C1 segment of cervical spinal cord (tissue), 14 donors: ENCODE results near the gene ACE2.
"Not testable (repeated sequence)": the region's sequence is repeated elsewhere in the genome, so short reads cannot be mapped to it uniquely, and the experiment has no call there.

Experiments used
- DNase-seq, 14 donors: peaks; one replicate each; lab custom pipeline; 2025; lab: John Stamatoyannopoulos, UW

ACE2 gene

GRCh38 chrX:15600745-15601144, at the start of gene ACE2:
ACE2 (minus strand) TSS chrX:15600960; CDS start chrX:15600911, 49 bp downstream.
- DNase-seq = no peak

- not testable (repeated sequence) for DNase-seq
Observed at GRCh38 chrX:15647510-15647909, 46.8 kb upstream of the ACE2 start.

GRCh38 chrX:15646543-15646942, 45.8 kb upstream of the ACE2 start:
- no peak for DNase-seq

DNA sequence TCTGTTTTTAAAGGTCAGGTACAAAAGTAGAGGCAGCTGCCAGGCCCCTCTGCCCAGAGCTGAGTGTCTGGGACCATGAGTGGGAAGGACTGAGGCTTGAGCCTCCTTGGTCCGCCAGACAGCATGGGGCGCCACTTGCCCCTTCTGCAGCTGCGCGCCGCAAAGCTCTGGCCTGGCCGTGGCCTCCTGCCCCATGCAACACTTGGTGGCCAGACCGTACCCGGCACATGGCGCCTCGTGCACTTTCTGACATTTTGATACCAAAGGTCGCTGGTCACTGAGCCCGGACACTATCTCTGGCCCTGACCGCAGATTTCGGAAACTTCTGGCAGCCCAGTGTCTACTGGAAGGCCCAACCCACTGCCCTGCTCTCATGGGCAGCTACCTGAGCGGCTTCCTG, 45.3 kb upstream of the ACE2 start:
- DNase-seq = no peak

- no peak for DNase-seq
Observed at GRCh38 chrX:15645266-15645665, 44.5 kb upstream of the ACE2 start.

- no peak for DNase-seq
Observed at GRCh38 chrX:15644560-15644872, 43.8 kb upstream of the ACE2 start.

DNA sequence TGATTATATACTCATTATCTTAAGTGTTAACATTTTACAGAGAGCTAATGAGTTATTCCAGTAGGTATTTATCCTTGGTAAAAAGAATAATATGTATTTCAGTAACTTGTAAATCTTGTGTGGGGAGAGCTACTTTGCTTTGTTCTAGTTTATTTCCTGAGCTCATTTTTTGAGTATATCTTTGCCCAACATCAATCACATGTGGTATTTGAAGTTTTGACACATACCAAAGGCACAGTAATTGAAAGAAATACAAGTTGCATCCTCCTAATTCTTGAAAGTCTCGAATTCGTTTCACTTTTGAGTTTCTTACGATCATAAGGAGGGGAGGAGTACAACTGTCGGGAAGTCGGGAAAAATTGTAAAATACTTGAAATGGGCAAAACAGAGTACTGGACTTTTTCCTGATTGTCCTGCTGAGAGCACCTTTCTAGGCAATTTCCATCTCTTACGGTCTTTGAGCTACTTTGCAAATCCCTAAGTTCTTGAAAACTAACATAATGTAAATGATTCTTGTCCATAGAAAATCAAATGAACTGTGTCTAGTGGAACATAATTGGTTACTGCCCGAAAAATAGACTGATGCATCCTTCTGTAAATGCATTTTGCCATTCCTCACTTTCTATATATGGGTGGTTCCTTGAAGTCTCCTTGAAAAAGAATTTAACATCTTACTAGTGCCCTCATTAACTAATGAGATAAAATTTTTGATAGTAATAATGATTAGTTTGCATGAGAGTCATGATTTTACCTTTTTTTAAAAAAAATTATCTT, 43.2 kb upstream of the ACE2 start:
- no peak for DNase-seq

DNA sequence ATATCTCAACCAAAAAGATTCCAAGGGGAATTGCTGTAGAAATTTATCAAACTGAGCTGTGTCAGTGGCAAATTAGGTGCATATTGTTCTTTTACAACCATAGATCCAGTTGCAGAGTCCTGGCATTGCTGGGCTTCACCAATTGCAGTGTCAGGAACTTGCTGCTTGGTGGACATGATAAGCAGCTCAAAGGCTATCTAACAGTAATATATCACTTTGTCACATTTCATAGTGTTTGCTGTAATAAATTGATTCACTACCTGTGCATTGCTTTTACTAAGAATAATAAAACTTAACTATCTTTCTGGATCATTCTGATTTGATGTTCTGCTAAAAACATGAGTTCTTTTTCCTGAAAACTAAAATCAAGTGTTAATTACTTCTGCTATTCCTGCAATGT, 30.9 kb upstream of the ACE2 start:
- DNase-seq = no peak

GRCh38 chrX:15623054-15623453, 22.3 kb upstream of the ACE2 start:
- no peak for DNase-seq

DNA sequence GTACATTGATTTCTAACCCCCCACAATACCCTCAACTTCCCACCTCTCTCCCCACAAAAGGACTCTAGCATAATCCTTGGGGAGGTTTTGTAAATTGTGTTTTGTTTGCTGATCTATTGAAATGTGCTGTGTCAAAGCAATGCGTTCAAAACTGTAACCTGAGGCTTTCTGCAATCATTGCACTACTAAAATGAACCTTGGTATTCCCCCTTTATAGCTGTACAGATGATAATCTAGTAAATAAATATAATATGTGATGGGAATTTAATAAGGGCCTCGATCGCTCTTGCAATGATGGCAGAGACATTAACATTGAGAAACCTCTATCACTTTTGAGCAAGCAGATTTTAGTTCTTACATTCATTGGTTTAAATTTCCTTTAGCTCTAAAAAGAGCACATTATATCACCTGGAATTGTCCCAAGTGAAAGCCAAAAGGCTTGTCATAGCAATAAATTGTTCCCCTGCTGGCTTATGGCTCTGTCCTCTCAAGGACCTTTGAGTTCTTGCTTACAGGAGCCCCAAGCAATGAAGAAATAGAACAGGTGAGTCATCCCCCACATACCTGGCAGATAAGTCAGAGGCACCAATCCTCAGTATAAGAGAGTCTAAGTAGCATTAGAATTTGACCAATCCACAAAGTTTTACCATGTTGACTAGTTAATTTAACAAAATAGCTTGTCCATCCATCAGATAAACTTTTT, 18.4 kb upstream of the ACE2 start:
- no peak for DNase-seq

DNA sequence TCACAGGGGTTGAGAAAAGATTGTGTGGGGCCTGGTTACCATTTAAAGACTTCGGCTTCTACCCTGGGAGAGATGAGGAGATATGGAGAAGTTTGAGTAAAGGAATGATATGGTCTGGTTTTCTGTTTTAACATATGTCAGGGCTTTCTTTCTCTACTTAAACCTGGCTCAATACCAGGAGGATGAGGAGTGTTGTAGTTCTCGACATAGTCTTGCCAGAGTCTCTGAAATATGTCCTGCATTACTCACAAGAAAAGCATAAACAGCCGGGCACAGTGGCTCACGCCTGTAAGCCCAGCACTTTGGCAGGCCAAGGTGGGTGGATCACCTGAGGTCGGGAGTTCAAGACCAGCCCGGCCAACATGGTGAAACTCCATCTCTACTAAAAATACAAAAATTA, 16.4 kb upstream of the ACE2 start:
- no peak for DNase-seq

DNA sequence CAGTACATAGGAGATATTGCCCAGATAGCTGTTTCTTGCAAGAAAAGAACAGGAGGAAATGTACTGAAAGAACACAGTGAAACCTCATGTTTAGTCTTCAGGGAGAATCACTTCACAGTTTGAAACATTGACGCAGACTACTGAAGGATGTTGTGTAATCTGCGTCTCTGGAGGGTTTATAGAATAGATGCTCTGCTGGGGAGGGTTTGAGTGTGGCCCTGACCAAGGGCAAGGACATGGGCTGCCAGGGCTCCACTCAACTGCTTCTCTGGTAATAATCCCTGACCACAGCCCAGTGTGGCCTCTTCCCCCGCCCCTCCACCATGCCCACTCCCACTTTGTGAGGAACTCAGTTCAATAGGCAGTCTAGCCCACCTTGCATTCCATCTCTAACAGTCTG, 15.8 kb upstream of the ACE2 start:
- DNase-seq = no peak

DNA sequence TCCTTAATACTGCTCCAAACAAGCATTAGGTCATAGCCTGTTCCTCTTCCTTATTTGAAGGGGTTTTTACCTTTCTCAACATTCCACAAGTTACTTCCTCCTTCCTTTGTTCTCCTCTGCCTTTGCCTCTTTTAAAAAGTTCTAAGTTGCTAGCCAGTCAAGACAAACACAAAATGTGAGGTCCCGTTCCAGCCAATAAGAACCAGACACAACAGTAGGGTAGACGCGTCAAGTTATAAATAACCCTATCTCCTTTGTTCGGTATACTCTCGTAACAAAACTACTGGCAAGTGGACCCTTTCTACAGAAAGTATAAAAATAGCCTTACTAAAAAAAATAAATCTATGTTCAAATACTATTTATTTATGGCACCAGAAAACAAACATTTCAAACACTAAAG, 6.3 kb upstream of the ACE2 start:
- DNase-seq = no peak

DNA sequence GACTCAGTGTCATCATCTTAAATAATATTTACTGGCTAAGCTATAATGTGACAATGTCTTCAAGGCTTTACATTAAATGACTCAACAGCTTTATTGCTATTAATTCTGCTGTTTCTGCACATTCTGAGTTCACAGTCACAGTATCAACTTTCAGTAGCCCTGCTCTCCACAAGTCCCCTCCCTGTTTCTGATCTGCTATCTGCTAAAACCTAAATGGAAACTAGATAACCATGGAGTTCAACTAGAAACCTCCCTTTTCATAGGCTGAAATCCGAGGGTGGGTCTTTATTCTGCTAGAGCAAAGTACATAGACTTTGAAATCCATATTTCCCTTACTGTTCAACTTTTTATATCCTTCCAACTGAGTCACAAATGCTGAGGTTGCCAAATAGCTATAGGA, 5.4 kb upstream of the ACE2 start:
- DNase-seq = no peak

GRCh38 chrX:15605226-15605625, 4.5 kb upstream of the ACE2 start:
- DNase-seq = no peak

- no peak for DNase-seq
Observed at GRCh38 chrX:15602761-15603160, 2.0 kb upstream of the ACE2 start.

DNA sequence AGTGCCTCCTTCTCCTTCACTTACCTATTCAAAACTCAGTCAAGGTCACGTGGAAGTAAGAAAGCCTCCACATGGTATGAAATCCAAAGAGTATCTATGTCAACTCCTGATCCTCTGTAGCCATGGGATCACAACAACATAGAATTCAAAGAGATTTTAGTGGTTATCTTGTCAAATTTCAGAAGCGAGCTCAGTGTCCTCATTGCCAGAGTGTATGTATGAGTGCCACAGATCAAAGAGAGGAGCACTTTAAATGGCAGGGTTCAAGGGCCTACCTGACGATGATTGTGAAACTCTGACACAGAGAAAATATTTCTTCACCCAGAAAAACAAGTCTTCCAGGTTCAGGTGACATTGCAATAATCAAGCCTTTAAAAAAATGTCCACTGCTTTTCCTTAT, 1.2 kb upstream of the ACE2 start:
- no peak for DNase-seq

DNA sequence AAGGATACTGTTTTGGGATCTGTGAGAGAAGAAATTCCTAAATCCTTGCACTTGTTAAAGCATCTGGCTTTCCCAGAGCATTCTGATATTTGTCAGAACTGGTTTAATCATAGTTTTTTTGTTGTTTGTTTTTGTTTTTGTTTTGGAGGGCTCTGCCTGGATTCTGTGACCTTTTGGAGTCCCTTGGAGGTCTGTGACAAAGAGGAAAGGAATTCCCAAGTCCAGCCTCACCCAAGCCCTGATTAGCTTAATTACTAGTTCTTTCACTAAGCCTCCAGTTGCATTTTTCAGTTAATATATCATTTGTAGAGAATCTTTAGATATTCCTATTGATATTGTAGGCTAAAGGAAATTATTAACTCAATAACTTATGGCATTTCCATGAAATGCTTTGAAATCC, 711 bp downstream of the ACE2 start:
- DNase-seq = no peak

- no peak for DNase-seq
Observed at GRCh38 chrX:15599461-15599860, 1.3 kb downstream of the ACE2 start.

- no peak for DNase-seq
Observed at GRCh38 chrX:15598026-15598425, 2.7 kb downstream of the ACE2 start.

DNA sequence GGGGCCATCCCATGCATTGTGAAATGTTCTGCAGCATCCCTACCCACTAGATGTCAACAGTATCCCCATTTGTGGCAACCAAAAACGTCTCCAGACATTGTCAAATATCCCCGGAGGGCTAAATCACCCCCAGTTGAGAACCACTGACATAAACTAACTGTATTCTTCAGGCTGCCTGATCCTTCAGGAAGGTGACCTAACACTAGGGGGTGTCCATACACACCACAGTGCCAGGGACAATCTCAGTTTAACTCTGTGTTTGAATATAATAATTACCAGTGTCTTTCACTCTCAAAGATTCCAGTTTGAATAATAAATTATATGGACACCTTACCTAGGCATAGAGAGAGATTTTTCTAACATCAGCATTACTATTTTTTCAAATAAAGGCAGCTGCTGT, 6.4 kb downstream of the ACE2 start:
- no peak for DNase-seq

DNA sequence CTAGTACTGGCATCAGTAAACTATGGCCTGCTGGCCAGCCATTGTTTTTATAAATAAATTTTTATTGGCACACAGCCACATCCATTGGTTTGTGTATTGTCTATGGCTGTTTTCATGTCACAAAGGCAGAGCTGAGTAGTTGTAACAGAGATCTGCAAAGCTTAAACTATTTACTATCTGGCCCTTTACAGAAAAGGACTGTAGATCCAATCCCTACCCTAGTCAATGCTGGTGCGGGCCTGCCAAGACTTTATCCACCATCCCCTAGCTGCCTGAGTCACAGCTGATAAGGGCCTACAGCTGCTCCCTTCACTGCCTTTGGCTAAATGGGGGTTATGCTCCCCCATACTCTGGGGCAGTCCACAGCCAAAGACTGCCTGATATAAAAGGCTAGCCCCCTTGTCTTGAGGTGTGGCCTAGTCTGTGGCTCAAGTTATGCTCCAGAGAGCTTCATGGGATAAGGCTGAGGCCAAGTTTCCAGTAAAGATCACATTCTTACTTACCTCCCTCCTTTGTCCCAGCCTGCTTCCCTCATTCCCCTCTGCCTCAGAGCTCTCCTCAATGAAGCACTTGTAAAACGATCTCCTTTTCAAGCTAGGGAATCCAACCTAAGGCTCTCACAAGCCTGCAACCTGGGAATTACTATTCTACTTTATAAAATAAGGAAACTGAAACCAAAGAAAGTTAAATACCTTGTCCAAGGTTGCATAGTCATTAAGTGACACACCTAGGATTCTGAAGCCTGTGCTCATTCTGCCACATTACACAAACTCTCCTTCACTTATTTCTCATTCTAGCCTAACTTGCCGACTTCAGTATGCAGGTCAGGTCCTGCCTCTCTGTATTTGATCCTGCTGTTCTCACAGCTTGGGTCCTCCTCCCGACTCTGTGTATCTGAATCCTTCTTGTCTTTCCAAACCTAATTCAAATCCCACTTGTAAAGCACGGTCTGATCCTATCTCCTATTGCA, 20.7 kb downstream of the ACE2 start:
- no peak for DNase-seq
